ENCODE results near the gene TRAPPC12. TPM values are rescaled to one million over a fixed set of nuclear protein-coding genes. Genes with fewer than 3 reads are reported as not detected.
"Not testable (repeated sequence)": the region's sequence is repeated elsewhere in the genome, so short reads cannot be mapped to it uniquely, and the experiment has no call there.

TRAPPC12 gene
- total RNA-seq, 2 experiments from 2014 or later, result 86.2 to 88.4 TPM

- H3K4me1 Mint-ChIP-seq (ENCODE audit: low read depth), result no peaks in the 10 kb centered on the region
- no peaks in the 10 kb centered on the region for H3K9me3 Mint-ChIP-seq (ENCODE audit: insufficient read depth)
- H3K27ac Mint-ChIP-seq, result no peak overlapping the region
- H3K4me3 Mint-ChIP-seq, result no peak overlapping the region
- no peaks in the 10 kb centered on the region for H3K27me3 Mint-ChIP-seq (ENCODE audit: low read depth)
- POLR2A ChIA-PET, result no interaction called here
- DNase-seq (no peak), ATAC-seq (no peak)
- CTCF ChIA-PET, result interaction anchor here (1.1 to 1.2 kb wide), 2 partner anchors 10 kb away, joined by 6 to 7 read pairs; no protein-coding TSS in a partner anchor
- H3K36me3 Mint-ChIP-seq (ENCODE audit: low read depth), result peaks cover 18% of the 10 kb centered on the region
These were observed 72.6 kb downstream of the TRAPPC12 start for GRCh38 chr2:3451926-3452671.

- Mint-ChIP-seq H3K27ac (no peak overlapping the region), H3K4me1 (ENCODE audit: low read depth) (no peaks in the 10 kb centered on the region), H3K27me3 (ENCODE audit: low read depth) (no peaks in the 10 kb centered on the region), H3K4me3 (no peak overlapping the region), H3K9me3 (ENCODE audit: insufficient read depth) (no peaks in the 10 kb centered on the region), H3K36me3 (ENCODE audit: low read depth) (peaks cover 14% of the 10 kb centered on the region)
- ChIA-PET CTCF (interaction anchor here (1.1 kb wide), 1 partner anchor 9 kb away, joined by 7 read pairs; no protein-coding TSS in a partner anchor), POLR2A (no interaction called here)
- ATAC-seq (no peak), DNase-seq (no peak)
These were observed 73.9 kb downstream of the TRAPPC12 start for GRCh38 chr2:3453190-3453999.

- H3K27ac Mint-ChIP-seq; DNase-seq; H3K4me3 Mint-ChIP-seq; H3K4me1 Mint-ChIP-seq (ENCODE audit: low read depth); CTCF ChIA-PET; H3K27me3 Mint-ChIP-seq (ENCODE audit: low read depth); ATAC-seq; H3K9me3 Mint-ChIP-seq (ENCODE audit: insufficient read depth); POLR2A ChIA-PET: not testable (repeated sequence)
- peaks cover 16% of the 10 kb centered on the region for H3K36me3 Mint-ChIP-seq (ENCODE audit: low read depth)
These were observed 74.5 kb downstream of the TRAPPC12 start for GRCh38 chr2:3454005-3454404.

GRCh38 chr2:3454802-3455201 is 75.3 kb downstream of the TRAPPC12 start:
- no peak for ATAC-seq
- H3K27me3 Mint-ChIP-seq (ENCODE audit: low read depth), result no peaks in the 10 kb centered on the region
- no peak for DNase-seq
- H3K4me3 Mint-ChIP-seq, result no peak overlapping the region
- H3K9me3 Mint-ChIP-seq (ENCODE audit: insufficient read depth), result no peaks in the 10 kb centered on the region
- no peak overlapping the region for H3K27ac Mint-ChIP-seq
- H3K36me3 Mint-ChIP-seq (ENCODE audit: low read depth), result peaks cover 14% of the 10 kb centered on the region
- CTCF ChIA-PET, result no interaction called here
- POLR2A ChIA-PET, result no interaction called here
- no peaks in the 10 kb centered on the region for H3K4me1 Mint-ChIP-seq (ENCODE audit: low read depth)

GRCh38 chr2:3456125-3456524 is 76.6 kb downstream of the TRAPPC12 start:
- peaks cover 14% of the 10 kb centered on the region for H3K36me3 Mint-ChIP-seq (ENCODE audit: low read depth)
- no peak for ATAC-seq

GRCh38 chr2:3457524-3458395 is 78.3 kb downstream of the TRAPPC12 start:
- no peak for ATAC-seq
- Mint-ChIP-seq H3K27ac (no peak overlapping the region), H3K4me3 (no peak overlapping the region), H3K27me3 (ENCODE audit: low read depth) (no peaks in the 10 kb centered on the region), H3K4me1 (ENCODE audit: low read depth) (peaks cover 9% of the 10 kb centered on the region), H3K9me3 (ENCODE audit: insufficient read depth) (no peaks in the 10 kb centered on the region), H3K36me3 (ENCODE audit: low read depth) (peaks cover 16% of the 10 kb centered on the region)
- POLR2A ChIA-PET, result no interaction called here
- DNase-seq, result no peak
- CTCF ChIA-PET, result no interaction called here

More at GRCh38 chr2:3456125-3456524, 76.6 kb downstream of the TRAPPC12 start:
- CTCF ChIA-PET, result no interaction called here
- Mint-ChIP-seq H3K4me1 (ENCODE audit: low read depth) (no peaks in the 10 kb centered on the region), H3K27ac (no peak overlapping the region), H3K27me3 (ENCODE audit: low read depth) (no peaks in the 10 kb centered on the region), H3K9me3 (ENCODE audit: insufficient read depth) (no peaks in the 10 kb centered on the region), H3K4me3 (no peak overlapping the region)
- POLR2A ChIA-PET, result no interaction called here
- DNase-seq, result no peak

- ChIA-PET POLR2A (no interaction called here), CTCF (no interaction called here)
- Mint-ChIP-seq H3K4me1 (ENCODE audit: low read depth) (peaks cover 9% of the 10 kb centered on the region), H3K36me3 (ENCODE audit: low read depth) (peaks cover 16% of the 10 kb centered on the region), H3K27ac (no peak overlapping the region), H3K4me3 (no peak overlapping the region), H3K9me3 (ENCODE audit: insufficient read depth) (no peaks in the 10 kb centered on the region), H3K27me3 (ENCODE audit: low read depth) (no peaks in the 10 kb centered on the region)
- DNase-seq, result no peak
- no peak for ATAC-seq
These were observed 79.1 kb downstream of the TRAPPC12 start for GRCh38 chr2:3458396-3459184.

GRCh38 chr2:3459185-3460015 is 79.9 kb downstream of the TRAPPC12 start:
- Mint-ChIP-seq H3K4me3 (no peak overlapping the region), H3K9me3 (ENCODE audit: insufficient read depth) (no peaks in the 10 kb centered on the region), H3K27ac (no peak overlapping the region), H3K36me3 (ENCODE audit: low read depth) (peaks cover 16% of the 10 kb centered on the region), H3K4me1 (ENCODE audit: low read depth) (peaks cover 9% of the 10 kb centered on the region), H3K27me3 (ENCODE audit: low read depth) (no peaks in the 10 kb centered on the region)
- CTCF ChIA-PET, result no interaction called here
- POLR2A ChIA-PET, result no interaction called here
- DNase-seq (no peak), ATAC-seq (no peak)

GRCh38 chr2:3460156-3460555 is 80.7 kb downstream of the TRAPPC12 start:
- no peak overlapping the region for H3K27ac Mint-ChIP-seq
- ATAC-seq, result no peak
- CTCF ChIA-PET, result interaction anchor here (1.3 kb wide), 1 partner anchor 20 kb away, joined by 3 read pairs; no protein-coding TSS in a partner anchor
- DNase-seq, result no peak
- H3K27me3 Mint-ChIP-seq (ENCODE audit: low read depth), result no peaks in the 10 kb centered on the region
- no peaks in the 10 kb centered on the region for H3K9me3 Mint-ChIP-seq (ENCODE audit: insufficient read depth)
- peaks cover 16% of the 10 kb centered on the region for H3K36me3 Mint-ChIP-seq (ENCODE audit: low read depth)
- POLR2A ChIA-PET, result no interaction called here
- peaks cover 9% of the 10 kb centered on the region for H3K4me1 Mint-ChIP-seq (ENCODE audit: low read depth)
- H3K4me3 Mint-ChIP-seq, result no peak overlapping the region

GRCh38 chr2:3460831-3461800 is 81.6 kb downstream of the TRAPPC12 start:
- no peak for ATAC-seq
- ChIA-PET CTCF (interaction anchor here (1.1 to 3.8 kb wide), 5 partner anchors 8 to 320 kb away, joined by 3 to 26 read pairs (median 7); no protein-coding TSS in a partner anchor), POLR2A (interaction anchor here (1.1 kb wide), 1 partner anchor 82 kb away, joined by 3 read pairs; the partner anchor contains the start of gene TRAPPC12)
- Mint-ChIP-seq H3K4me1 (ENCODE audit: low read depth) (peaks cover 9% of the 10 kb centered on the region), H3K27me3 (ENCODE audit: low read depth) (no peaks in the 10 kb centered on the region), H3K9me3 (ENCODE audit: insufficient read depth) (no peaks in the 10 kb centered on the region), H3K36me3 (ENCODE audit: low read depth) (peaks cover 10% of the 10 kb centered on the region), H3K27ac (no peak overlapping the region), H3K4me3 (no peak overlapping the region)
- DNase-seq, result no peak

All from activated CD8-positive, alpha-beta T cell treated with anti-CD3 and anti-CD28 coated beads, Interleukin-2, amount 10 ng/mL, durations not matched to agents 7 days and 5 days (primary cell).